Hematopoietic multipotent progenitor cell treated with erythropoietin and hydrocortisone succinate and interleukin-3 and kit ligand, for 6 days (in vitro differentiated cells): Measurements from ENCODE around the gene TUBD1.
A peak's percentile ranks its signal among the peaks of the same experiment; 100 is the strongest.
"Not testable (repeated sequence)": the region's sequence is repeated elsewhere in the genome, so short reads cannot be mapped to it uniquely, and the experiment has no call there.

Experiments
- DNase-seq: peaks from one replicate; pipeline ENCODE4 v3.0.0-alpha.2; 2015

The TUBD1 gene

DNA sequence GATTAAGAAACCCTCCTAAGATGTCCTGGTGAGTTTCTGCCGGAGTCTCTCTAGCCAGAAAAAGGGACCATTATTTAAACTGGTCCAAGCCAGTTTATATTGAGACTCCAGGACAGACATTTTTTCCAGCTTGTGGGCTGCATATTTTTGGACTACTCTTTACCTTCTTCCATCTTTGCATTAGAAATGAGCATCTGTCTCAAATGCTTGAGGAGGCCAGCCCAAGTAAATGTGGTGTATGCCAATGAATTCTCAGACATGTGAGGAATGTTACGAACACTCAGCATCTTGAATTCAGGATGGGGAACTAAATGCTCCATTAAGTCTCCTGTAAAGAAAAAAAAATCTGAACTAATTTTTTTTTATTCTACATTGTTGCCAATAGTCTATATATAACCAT, 18.4 kb downstream of the TUBD1 start:
- no peak for DNase-seq

DNA sequence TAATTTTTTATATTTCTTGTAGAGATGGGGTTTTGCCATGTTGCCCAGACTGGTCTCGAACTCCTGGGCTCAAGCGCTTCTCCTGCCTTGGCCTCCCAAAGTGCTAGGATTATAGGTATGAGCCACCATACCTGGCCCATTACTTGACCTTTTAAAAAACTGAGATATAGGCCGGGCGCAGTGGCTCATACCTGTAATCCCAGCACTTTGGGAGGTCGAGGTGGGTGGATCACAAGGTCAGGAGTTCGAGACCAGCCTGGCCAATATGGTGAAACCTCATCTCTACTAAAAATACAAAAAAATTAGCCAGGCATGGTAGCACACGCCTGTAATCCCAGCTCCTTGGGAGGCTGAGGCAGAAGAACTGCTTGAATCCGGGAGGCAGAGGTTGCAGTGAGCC, 19.3 kb downstream of the TUBD1 start:
- DNase-seq, result not testable (repeated sequence)

DNA sequence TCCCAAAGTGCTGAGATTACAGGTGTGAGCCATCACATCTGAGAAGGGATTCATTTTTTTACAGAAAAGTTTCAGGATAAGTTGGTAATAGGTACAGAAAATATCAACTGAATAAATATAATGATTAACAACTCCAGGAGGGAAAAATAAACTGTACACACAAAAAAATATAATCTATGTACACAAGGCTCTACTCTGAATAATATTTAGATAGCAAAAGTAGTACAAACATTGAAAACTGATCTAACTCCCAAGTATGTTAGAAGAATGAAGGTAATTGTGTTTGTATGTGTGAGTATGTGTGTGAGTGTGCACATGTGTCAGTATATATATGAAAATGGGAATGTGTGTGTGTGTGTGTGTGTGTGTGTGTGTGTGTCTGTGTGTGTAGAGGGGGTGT, 20.4 kb downstream of the TUBD1 start:
- DNase-seq, result no peak

DNA sequence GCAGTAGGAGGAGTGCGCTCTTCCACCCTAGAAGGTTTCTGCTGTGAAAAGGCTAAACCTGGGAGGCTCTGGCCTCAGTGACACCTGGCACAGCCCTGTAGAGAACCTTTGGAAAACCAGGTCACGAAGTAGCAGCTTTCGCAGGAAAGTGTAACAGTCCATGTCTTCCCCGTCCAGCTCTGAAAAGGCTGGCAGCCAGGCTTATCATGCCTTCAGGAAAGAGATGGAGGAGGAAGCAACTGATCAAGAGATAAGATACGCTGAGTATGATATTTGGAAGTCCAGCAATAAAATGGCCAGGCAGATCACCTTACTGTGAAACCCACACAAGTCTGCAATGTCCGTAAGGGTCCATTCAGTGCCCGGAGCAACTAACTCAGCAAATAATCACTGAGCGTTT, 22.3 kb downstream of the TUBD1 start:
- no peak for DNase-seq

DNA sequence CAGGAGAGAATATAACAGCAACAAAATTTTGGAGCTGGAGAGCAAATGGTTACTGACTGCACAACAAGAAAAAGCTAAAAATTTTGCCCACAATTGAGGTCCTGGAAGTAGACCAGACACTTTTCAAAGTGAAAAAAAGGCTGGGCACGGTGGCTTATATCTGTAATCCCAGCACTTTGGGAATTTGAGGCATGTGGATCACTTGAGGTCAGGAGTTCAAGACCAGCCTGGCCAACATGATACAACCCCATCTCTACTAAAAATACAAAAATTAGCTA, 22.9 kb downstream of the TUBD1 start:
- no peak for DNase-seq

DNA sequence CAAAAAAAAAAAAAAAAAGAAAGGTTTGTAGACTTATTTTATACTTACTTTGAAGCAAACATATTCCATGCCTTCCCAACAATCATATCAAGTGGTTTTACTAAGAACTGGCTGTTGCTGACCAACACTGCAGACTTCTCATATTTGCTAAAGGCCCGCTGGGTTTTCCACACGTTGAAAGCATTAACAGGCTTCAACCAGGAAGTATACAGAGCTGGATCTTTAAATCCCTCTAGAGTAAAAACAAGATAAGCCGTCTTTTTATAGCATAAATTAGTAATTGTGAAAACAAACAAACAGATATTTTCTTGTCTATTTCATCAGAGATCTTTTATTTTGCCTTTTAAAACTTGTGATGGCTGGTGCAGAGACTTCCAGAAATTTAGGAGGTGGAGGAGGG, 29.1 kb downstream of the TUBD1 start:
- no peak for DNase-seq

DNA sequence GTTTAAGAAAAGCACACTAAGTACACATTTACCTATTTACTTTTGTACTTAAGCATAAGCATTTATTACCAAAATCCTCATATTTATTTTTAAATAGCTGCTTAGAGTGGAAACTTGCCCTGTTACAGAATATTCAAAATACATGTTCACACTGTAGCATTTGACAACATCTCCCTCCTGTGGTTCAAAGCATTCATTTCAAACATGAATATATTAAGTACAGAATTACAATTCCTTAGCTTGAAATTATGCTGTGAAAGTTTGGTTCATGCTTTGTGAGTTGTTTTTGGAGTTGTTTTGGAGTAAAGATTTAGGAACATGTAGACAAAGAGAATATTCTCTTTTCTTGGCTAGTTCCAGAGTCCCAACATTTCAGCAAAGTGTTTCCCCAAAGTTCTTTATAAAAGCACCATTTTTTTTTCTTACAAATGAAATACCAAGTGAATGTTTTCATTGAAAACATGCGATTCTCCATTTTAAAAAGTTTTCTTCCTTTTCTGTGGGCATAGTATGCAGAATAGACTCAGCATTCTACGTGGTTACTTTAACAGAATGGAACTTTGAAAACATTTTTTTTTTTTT, 33.2 kb downstream of the TUBD1 start:
- DNase-seq, result peak; percentile 82

DNA sequence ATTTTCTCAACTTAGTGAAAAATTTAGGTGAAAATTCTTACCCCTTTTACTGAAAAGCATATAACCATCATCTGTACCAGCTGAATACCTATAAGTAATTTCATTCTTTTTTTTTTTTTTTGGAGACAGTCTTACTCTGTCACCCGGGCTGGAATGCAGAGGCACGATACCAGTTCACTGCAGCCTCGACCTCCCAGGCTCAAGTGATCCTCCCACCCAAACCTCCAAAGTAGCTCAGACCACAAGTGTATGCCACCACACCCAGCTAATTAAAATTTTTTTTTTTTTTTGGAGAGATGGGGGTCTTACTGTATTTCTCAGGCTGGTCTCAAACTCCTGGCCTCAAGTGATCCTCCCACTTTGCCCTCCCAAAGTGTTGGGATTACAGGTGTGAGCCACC, 33.8 kb downstream of the TUBD1 start:
- DNase-seq, result no peak

DNA sequence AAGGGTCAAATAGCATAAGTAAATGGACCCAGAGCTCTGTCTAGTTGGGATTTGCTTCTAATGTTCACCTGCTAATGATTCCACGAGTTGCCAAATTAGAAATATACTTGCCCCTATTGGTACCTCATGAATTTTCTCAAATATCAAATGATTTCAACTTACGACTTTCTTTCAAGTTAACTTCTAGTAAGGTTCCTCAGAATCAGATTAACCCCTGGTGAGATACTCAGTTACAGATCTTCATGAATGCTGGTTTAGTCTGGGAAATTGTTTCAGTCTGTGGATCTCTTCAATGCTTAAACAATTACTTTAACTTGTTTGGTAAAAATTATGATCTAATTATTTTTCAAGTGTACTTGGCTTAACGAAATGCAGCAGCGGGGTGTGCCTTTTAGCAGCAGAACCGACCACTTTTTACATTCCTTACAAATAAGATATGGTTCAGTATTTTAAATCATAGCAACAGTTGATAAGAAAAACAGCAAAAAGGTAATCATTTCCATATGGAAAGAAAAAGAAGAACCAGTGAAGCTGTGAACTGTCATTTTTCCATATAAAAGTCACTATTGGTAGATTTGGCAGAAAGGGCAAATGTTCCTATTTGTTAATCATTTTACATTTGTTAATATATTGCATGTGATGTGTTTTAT, 34.5 kb downstream of the TUBD1 start:
- no peak for DNase-seq

DNA sequence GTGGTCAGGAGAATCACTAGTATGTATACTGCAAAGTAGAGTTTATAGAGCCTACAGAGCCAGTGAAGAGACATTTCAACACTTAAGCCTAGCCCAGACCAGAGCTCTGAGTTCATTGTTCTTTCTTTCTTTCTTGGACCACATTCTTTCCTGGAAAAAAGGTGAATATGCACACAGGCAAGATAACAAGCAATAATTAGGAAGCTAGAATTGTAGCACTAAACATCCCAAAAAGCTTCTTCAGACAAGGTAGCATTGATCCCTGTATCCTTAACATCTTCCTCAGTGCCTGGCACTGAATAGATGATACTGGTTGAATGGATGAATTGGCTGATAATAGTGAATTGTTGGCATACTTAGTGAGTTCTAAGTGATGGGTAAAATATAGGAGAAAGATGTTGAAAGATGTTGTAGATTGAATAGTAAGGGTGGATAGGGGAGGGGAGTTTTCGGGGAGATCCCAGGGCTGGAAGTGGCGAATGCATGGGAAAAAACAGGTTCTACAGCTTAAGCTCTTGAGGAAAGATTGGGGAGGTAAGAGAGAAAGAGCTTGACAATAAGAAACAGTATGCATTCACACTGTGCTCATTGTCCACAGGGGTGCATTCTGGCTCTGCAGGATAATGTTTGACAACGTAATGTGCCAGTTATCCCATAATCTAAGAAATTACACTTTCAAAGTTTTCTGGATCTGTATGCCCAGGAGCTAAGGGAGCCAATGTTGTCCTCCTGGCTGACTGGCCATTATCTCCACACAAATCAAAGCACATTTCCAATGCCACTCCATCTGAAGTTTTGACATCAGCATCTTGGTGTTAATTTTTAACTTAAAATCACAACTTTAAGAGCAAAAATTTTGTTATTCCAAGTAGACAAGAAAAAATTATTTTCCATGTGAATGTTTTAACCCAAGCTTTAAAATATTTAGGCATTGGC, 35.6 kb downstream of the TUBD1 start:
- no peak for DNase-seq

DNA sequence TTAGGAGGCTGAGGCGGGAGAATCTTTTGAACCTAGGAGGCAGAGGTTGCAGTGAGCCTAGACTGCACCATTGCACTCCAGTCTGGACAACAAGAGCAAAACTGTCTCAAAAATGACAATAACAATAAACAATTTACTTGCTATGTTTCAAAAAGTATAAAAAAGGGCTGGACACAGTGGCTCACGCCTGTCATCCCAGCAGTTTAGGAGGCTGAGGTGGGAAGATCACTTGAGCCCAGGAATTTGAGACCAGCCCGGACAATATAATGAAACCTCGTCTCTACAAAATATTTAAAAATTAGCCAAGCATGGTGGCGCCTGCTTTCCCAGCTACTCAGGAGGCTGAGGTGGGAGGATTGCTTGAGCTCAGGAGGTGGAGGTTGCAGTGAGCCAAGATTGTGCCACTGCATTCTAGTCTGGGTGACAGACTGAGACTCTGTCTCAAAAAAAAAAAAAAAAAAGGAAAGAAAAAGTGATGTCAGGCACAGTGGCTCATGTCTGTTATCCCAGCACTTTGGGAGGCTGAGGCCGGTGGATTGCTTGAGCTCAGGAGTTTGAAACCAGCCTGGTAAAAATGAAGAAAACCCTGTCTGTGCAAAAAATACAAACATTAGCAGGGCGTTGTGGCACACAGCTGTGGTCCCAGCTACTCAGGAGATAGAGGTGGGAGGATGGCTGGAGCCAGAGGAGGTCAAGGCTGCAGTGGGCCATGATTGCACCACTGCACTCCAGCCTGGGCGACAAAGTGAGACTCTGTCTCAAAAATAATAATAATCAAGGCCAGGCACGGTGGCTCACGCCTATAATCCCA, 38.6 kb downstream of the TUBD1 start:
- DNase-seq, result not testable (repeated sequence)

DNA sequence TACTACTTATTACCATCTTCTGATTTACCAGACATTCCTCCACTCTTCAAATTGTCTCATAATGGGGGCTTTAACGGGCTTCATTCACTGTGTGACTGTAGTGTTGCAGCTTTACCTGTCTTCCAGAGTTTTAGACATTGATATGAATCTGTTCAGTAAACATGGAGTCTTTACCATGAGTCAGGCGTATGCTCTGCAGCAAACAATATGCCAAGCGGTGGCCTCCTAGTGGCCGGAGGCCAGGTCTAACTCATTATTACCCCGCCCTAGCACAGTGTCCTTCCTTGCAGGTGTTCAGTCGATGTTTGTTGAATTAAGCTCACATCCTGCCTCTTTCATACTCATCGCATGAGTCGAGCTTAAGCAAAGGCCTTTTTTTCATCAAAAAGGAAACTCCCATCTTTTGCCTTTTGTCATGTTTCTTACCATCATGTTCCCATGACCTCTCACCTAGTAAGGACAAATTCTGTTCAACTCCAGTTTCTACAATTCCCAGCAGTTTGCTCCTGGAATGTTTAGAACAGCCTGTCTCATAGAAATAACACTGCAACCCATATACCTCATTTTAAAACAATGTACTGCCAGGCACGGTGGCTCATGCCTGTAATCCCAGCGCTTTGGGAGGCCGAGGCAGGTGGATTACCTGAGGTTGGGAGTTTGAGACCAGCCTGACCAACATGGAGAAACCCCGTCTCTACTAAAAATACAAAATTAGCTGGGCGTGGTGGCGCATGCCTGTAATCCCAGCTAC, 39.4 kb downstream of the TUBD1 start:
- DNase-seq, result peak; percentile 59

DNA sequence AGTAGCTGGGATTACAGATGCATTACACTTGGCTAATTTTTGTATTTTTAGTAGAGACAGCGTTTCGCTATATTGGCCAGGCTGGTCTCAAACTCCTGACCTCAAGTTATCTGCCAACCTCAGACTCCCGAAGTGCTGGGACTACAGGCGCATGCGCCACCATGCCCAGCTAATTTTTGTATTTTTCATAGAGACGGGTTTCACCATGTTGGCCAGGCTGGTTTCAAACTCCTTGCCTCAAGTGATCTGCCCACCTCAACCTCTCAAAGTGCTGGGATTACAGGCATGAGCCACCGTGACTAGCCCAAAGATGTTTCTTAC, 39.9 kb downstream of the TUBD1 start:
- DNase-seq, result not testable (repeated sequence)

DNA sequence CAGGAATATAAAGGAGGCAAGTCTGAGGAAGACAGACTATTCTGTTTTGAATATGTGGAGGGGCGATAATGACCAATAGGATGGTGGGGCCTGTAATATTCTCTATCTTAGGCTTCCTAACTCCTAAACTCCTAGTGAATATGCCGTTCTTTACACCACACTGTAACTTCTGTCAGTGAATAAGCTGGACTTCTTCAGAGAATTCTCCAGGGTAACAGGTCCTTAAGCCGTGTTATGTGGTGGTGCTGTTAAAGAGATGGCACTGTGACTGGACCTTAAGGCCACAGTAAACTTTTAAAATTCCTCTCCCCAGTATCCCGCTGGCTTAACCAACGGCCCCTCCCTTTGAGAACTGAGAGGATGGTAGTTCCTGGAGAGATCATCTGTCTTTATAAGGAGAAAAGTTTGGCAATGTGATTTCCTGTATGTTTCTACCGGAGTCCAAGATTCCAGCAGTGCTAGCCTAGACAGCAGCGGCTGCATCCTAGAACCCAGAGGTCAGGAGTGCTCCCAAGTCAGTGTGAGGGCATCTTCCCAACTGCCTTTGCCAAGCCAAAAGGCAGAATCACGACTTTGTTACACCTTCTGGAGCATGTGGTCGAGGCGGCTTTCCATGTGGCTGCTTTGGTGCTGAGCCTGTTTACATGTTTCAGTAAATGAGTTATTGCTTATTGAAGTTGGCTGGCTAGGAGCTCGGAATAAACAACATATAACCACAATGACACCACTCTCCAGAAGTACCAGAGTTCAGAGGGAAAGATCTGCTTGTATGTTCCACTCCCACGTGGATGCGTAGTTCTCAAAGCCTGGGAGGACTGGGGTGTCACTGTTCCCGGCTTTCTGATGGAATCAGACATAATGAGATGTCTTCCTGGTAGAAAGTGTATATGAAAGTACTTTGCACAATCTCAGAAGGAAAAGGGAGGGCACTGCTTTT, 41.0 kb downstream of the TUBD1 start:
- no peak for DNase-seq

DNA sequence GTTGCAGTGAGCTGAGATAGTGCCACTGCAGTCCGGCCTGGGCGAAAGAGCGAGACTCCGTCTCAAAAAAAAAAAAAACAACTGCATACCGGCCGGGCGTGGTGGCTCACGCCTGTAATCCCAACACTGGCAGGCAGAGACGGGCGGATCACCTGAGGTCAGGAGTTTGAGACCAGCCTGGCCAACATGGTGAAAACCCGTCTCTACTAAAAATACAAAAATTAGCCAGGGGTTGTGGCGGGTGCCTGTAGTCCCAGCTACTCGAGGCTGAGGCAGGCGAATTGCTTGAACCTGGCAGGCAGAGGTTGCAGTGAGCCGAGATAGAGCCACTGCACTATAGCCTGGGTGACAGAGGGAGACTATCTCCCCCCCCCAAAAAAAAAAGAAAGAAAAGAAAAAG, 42.4 kb downstream of the TUBD1 start:
- DNase-seq, result not testable (repeated sequence)

DNA sequence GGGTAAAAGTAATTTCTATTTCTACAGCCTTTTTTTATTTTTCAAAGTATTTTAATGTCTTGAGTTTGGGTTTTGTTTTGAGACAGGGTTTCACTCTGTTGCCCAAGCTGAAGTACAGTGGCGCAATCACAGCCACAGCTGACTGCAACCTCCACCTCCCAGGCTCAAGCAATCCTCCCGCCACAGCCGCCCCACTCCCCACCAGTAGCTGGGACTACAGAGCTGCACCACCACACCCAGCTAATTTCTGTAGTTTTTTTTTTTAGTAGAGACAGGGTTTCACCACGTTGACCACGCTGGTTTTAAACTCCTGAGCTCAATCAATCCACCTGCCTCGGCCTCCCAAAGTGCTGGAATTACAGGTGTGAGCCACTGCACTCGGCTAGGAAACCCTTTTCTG, 44.0 kb downstream of the TUBD1 start:
- DNase-seq, result peak; percentile 74

DNA sequence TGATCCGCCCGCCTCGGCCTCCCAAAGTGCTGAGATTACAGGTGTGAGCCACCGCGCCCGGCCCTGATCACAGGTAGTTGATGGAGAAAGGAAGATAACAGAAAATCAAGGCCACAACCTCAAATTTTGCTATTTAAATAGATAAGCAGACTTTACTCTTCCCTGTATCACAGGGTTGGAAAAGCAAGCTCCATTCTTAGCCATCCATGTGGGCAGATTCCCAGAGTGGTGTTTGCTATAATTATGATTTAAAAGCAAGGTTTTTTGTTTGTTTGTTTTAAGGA, 44.4 kb downstream of the TUBD1 start:
- no peak for DNase-seq

DNA sequence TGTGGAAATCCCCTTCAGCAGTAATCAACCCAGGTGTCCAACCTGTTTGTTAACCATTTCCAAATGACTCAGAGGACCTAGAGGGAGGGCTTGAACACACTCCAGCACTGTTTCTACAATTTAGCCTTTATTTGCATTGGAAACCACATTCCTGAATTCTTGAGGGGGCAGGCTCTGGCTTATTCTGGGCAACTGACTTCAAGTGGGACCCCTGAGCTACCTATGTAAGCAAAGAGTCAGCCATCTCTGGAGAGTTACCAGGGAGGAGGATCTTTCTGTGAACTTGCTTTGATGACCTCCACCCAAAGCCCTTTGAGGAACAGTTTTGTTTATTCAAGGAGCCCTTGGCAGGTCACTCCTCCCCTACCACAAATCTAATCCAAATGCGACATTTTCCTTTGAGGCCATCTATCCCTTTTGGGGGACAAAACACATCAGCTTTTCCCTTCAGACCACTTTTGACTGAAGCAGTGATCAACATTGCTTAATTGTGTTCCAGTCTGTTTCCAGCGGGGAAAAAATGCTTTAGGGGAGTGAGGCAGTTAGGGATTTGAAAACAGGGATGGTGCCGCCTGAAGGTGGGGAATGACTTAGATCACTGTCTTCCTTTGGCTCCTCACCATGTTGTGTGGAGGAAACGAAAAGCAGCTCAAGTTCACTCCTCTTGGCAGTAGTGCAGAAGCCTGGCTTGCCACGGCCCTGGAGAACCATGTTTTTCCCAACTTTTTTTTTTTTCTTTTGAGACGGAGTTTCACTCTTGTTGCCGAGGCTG, 46.2 kb downstream of the TUBD1 start:
- DNase-seq, result no peak

DNA sequence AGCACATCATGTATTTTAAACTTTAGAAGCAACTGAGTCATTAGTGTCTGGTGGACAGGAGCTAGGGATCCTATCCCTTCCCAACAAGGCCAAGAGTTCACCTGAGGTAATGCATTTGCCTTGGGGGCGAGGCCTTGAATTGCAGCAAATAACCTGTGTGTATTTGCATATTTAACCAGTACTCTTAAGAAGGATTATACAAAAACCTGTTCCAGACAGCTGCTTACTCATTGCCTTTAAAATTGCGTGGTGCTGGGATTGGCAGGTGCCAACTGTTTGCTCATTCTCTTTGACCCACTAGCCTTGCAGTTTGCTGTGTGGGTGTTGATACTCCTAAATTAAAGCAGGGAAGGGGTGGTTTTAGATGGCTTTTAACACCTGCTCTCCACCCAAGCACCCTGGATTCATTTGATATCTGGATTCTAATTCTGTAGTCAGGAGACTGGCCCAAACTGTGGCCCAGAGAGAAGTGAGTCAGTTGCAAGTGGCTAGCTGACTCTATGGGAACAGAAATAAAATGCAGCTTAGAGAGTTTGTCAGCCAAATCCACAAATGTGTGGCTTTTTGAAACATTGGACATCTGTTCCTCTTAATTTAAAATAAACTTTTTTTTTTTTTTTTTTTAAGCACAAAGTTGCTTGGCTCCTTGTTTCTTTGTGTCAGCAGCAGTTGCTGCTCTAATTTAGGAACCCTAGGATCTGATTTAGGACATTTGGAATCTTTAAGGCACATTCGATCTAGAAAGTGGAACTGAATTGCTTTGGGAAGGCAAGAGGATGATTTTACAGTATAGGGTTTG, 46.9 kb downstream of the TUBD1 start:
- peak; percentile 45 for DNase-seq

DNA sequence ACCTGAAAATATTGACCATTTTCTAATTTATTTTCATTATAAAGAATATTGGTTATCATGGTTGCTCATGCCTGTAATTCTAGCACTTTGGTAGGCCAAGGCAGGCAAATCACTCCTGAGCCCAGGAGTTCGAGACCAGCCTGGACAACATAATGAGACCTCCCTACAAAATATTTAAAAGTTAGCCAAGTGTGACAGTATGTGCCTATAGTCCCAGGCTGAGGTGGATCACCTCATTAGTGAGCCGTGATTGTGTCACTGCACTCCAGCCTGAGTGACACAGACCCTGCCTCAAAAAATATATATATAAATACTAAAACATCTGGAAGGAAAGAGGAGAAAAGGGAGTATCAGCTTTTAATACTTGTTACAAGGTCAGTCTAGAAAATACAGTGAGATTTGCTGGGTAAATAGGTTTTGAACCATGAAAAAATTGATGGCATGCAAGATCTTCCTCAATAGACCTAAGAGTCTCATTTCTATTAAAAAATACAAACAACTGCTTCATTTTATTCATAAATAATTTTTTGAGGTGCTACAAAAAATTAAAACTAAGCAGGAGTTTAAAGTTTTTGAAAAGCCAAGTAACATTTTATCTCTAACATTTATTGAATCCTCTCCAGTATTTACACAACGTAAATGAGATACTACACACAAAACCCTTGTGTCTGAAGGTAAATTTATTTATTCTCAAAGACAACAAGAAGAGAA, 47.7 kb downstream of the TUBD1 start:
- no peak for DNase-seq
